Keratinocyte (primary cell): ENCODE results near the gene ARMH2.

Experiments used
- EZH2 ChIP-seq: IDR thresholded peaks from one replicate; pipeline ENCODE4 v1.6.1; 2012; ENCODE audit warnings: inconsistent platforms, mild to moderate bottlenecking, low read length, moderate library complexity
- TF ChIP-seq, protein P1 (sequence below), 3 experiments: IDR thresholded peaks in 1 of 3; conservative IDR thresholded peaks in 1 of 3; optimal IDR thresholded peaks in 1 of 3; 2 replicates in 2 of 3; 3 replicates in 1 of 3; pipeline versions ENCODE3 to v1.5.1; 2011; ENCODE audit warnings: low read length in 3 of 3, mild to moderate bottlenecking in 3 of 3, moderate library complexity in 2 of 3, control low read depth in 1 of 3, inconsistent platforms in 1 of 3; ENCODE audit not compliant: insufficient read depth in 2 of 3; ENCODE audit errors: extremely low read depth in 1 of 3

DNA sequence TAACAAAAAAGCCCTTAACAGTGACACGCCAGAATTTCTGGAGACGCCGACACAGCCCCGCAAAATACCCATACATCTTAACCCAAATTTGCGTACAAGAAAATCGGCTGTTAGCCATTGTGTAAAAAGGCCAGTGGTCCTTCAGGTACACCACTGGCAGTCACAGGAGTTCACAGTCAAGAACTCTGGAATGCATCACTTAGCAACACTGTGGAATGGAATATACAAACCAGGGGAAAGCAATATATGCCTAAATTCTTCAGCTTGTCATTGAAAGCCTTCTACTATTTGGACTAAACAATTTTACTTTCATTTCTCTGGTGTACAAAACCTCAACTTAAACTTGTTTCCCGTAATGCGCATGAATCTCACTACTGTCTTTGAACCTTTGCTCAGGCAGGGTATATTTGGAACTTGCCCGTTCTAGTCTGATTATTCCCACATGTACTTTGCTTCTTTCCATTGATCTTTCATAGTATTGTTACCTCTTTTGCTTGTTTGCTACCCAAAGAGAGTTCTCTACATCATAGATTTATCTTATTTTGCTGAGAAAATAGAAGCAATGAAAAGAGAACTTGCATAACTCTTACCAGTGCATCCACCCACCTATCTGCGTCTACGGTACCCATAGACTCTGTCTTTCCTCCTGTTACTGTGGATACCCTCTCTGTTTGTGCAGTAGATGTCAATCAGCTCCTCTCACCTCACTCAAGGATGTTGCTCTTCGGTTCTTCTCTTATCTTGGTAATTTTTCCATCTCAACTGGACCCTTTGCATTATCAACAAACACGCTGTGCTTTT is at the start of gene ARMH2:
- TF ChIP-seq EZH2 = no peak
- TF ChIP-seq, protein P1, sequence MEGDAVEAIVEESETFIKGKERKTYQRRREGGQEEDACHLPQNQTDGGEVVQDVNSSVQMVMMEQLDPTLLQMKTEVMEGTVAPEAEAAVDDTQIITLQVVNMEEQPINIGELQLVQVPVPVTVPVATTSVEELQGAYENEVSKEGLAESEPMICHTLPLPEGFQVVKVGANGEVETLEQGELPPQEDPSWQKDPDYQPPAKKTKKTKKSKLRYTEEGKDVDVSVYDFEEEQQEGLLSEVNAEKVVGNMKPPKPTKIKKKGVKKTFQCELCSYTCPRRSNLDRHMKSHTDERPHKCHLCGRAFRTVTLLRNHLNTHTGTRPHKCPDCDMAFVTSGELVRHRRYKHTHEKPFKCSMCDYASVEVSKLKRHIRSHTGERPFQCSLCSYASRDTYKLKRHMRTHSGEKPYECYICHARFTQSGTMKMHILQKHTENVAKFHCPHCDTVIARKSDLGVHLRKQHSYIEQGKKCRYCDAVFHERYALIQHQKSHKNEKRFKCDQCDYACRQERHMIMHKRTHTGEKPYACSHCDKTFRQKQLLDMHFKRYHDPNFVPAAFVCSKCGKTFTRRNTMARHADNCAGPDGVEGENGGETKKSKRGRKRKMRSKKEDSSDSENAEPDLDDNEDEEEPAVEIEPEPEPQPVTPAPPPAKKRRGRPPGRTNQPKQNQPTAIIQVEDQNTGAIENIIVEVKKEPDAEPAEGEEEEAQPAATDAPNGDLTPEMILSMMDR (optimal IDR thresholded peaks at IDR 0.05 in 1 of 3, IDR thresholded peaks at IDR 0.05 in 1 of 3, conservative IDR thresholded peaks at IDR 0.05 in 1 of 3; ENCODE audit: extremely low read depth in 1 of 3, insufficient read depth in 2 of 3, low read length in 3 of 3) = no peak
